Left renal pelvis (tissue), 4 donors: ENCODE results near the gene TELO2. TPM values are rescaled to one million over a fixed set of nuclear protein-coding genes. Genes with fewer than 3 reads are reported as not detected.

Experiments
- DNase-seq, 4 donors: peaks; one replicate each; pipeline ENCODE4 v3.0.0-alpha.2; 2013; ENCODE audit warnings: low read depth in 4 of 4, low spot score in 3 of 4
- polyA plus RNA-seq, 4 donors: library from polyadenylated mRNA; unstranded; fragments of 120-200 nt; gene quantifications; one replicate each; pipeline ENCODE4 v1.2.1, GENCODE V29; 2013; ENCODE audit not compliant: insufficient read length in 4 of 4

Gene TELO2
- polyA plus RNA-seq, 4 donors: 23.3 to 51.8 (median 29.3) TPM

GRCh38 chr16:1548727-1549126 lies 55.6 kb downstream of the TELO2 start:
- DNase-seq: no peak

GRCh38 chr16:1550069-1550468 lies 56.9 kb downstream of the TELO2 start:
- DNase-seq: no peak

- no peak for DNase-seq
Observed at GRCh38 chr16:1550696-1551095, 57.5 kb downstream of the TELO2 start.

DNA sequence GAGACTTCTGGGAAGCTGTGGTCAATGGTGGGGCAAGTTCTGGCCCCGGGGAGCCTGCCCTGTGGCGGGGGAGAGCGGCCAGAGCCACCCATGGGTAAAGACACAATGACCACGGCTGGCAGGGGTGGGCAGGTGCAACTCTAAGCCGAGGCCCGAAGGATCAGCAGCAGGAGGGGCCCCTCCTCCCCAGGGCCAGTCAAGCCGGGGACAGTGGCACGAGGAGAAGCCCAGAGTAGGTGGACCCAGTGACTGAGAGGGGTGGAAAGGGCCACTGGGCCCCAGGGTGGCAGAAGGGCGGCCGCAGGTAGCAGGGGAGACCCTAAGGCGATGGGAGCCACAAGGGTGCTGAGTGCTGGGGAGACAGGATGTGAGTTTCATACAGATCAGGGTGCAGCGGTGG lies 58.0 kb downstream of the TELO2 start:
- no peak for DNase-seq

GRCh38 chr16:1552129-1552528 lies 59.0 kb downstream of the TELO2 start:
- no peak for DNase-seq

DNA sequence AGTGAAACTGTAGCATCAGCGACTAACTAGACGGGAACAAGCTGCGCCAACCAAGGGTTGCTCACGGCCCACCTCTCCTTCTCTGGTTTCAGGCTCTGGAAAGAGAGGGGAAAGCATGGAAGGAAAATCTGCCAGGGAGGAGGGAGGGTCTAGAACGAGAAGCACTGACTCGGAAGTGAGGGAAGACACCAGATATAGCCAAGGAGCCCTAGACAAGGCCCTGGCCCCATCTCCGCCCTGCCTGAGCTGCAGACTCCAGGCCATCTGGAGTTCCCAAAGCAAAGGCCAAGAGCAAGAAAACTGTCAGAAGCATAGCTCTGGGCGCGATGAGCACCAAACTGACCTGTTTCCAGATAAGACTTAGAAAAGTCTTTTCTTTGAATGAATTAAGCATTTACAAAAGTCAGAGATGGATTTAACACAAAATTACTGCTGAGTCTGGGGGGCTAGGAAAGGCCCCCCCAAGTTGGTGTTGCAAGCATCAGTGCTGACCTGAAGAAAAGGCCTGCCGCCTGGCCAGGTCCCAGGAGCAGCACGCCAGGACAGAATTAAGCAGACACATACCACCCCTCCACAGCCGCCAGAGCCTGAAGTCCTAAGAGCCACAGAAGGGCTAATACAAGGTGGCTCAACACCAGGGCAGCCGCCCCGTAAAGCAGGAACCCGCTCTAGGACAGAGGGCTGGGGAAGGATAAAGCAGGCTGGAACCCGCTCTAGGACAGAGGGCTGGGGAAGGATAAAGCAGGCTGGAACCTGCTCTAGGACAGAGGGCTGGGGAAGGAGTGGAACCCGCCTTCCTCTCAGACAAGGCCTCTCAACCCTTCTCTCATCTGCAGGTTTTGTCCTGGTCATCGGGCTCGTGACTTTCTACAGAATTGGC lies 61.0 kb downstream of the TELO2 start:
- DNase-seq: no peak

GRCh38 chr16:1554826-1555445 lies 61.8 kb downstream of the TELO2 start:
- no peak for DNase-seq

GRCh38 chr16:1556254-1556653 lies 63.1 kb downstream of the TELO2 start:
- no peak for DNase-seq

DNA sequence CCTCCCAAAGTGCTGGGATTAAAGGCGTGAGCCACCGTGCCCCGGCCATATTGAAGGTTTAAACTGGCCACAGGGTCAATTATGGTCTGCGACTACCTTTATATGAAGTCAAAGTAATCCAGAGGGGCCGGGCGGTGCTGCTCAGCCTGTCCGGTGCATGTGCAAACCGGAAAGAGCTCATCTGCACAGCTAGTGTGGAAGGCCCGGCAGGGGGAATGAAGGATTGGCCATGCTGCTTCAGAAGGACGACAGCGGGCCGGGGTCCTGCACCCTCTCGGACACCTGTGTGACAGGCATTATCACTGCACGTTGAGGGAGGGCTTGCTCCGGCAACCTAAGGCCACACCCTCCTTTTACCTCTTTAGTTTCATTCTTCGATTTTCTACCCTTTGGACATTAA lies 63.9 kb downstream of the TELO2 start:
- DNase-seq: no peak

GRCh38 chr16:1557576-1557975 lies 64.4 kb downstream of the TELO2 start:
- DNase-seq: no peak

- no peak for DNase-seq
Observed at GRCh38 chr16:1559446-1559975, 66.4 kb downstream of the TELO2 start.

Other genes starting within 250 kb of the TELO2 start
- gene TPSD1, start 237.3 kb upstream of the TELO2 start, polyA plus RNA-seq: not detected
- 100 to 1,000 TPM; 164 to 183 (median 167) TPM for gene UBE2I, start 183.7 kb upstream of the TELO2 start, polyA plus RNA-seq
- 1 to 10 TPM in 3 of 4 donors, under 1 TPM in 1; 0.91 to 8.0 (median 4.6) TPM for gene BAIAP3, start 159.7 kb upstream of the TELO2 start, polyA plus RNA-seq
- 10 to 100 TPM; 36.0 to 59.7 (median 38.8) TPM for gene TSR3, start 141.5 kb upstream of the TELO2 start, polyA plus RNA-seq
- 10 to 100 TPM; 54.1 to 76.1 (median 56.8) TPM for gene GNPTG, start 141.4 kb upstream of the TELO2 start, polyA plus RNA-seq
- gene UNKL, start 78.7 kb upstream of the TELO2 start, polyA plus RNA-seq: 10 to 100 TPM; 10.2 to 29.3 (median 16.3) TPM
- gene UQCC4, start 72.6 kb upstream of the TELO2 start, polyA plus RNA-seq: 10 to 100 TPM; 10.5 to 14.2 (median 11.5) TPM
- under 1 TPM in 1 of 4 donors, not detected in 3; 0.25 TPM for gene PERCC1, start 62.3 kb upstream of the TELO2 start, polyA plus RNA-seq
- gene CCDC154, start 48.8 kb upstream of the TELO2 start, polyA plus RNA-seq: 1 to 10 TPM; 1.4 to 4.1 (median 2.0) TPM
- gene CLCN7, start 18.3 kb upstream of the TELO2 start, polyA plus RNA-seq: 10 to 100 TPM; 38.3 to 68.6 (median 47.1) TPM
- gene PTX4, start 4.4 kb upstream of the TELO2 start, polyA plus RNA-seq: under 1 TPM in 1 of 4 donors, not detected in 3; 0.11 TPM
- 10 to 100 TPM; 14.7 to 22.7 (median 19.2) TPM for gene TMEM204, start 40.3 kb downstream of the TELO2 start, polyA plus RNA-seq
- 10 to 100 TPM; 27.2 to 50.1 (median 37.1) TPM for gene IFT140, start 118.7 kb downstream of the TELO2 start, polyA plus RNA-seq
- 10 to 100 TPM; 15.1 to 27.5 (median 18.6) TPM for gene CRAMP1, start 119.0 kb downstream of the TELO2 start, polyA plus RNA-seq
- 10 to 100 TPM; 49.3 to 88.7 (median 87.9) TPM for gene JPT2, start 184.9 kb downstream of the TELO2 start, polyA plus RNA-seq
- gene MAPK8IP3, start 212.8 kb downstream of the TELO2 start, polyA plus RNA-seq: 10 to 100 TPM; 35.3 to 79.2 (median 54.1) TPM